HG02623 (cell line): ENCODE data around the gene ENOPH1.
"Not testable (repeated sequence)": the region's sequence is repeated elsewhere in the genome, so short reads cannot be mapped to it uniquely, and the experiment has no call there.

Experiments used
- ATAC-seq: cut with Tn5 transposase; IDR thresholded peaks from one replicate; pipeline ENCODE4 v1.9.1; 2021; ENCODE audit warnings: moderate library complexity; ENCODE audit not compliant: unreplicated experiment

The ENOPH1 gene

DNA sequence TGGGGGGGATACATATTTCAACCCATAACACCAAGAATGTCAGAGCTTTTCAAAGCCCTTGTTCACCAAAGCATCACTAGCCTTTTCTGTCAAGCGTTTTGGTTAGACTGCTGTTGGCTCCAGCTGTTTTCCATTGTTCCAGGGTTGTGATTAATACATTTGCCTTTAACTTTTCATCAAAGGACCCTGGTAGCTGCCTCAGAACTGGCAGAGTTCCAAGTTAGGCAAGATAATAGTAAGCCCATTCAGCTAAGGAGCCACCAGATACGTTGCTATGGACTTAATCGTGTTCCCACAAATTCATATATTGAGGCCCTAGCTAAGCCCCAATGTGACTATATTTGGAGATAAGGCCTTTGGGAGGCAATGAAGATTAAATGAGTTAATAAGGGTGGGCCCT is 37.1 kb downstream of the ENOPH1 start:
- ATAC-seq = no peak

DNA sequence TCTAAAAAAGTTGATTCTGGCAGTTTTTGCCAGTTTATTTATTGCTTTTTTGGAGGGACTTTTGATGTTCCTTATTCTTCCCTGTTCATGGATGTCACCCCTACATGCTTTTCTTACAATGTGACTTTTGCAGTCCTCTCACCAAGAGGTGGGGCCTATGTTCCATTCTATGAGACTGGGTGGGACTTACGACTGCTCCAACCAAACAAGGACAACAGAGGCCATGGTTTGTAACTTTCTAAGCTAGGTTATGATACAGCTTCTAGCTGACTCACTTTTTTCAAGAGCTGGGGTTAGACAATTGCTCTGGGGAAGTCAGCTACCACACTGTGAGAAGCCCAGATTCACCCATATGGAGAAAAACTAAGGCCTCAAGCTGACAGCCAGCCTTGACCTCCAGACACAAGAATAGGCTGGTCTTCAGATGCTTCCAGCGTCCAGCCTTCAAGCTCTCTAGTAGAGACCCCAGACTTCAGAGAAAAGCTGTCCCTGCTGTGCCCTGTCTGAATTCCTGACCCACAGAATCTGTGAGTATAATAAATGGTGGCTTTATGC is 39.5 kb downstream of the ENOPH1 start:
- no peak for ATAC-seq

DNA sequence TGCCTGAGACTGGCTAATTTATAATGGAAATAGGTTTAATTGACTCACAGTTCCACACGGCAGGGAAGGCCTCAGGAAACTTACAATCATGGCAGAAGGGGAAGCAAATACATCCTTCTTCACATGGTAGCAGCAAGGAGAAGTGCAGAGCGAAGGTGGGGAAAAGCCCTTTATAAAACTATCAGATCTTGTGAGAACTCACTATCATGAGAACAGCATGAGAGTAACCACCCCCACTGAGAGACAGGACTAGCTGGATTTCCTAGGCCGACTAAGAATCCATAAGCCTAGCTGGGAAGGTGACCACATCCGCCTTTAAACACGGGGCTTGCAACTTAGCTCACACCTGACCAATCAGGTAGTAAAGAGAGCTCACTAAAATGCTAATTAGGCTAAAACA is 42.7 kb downstream of the ENOPH1 start:
- ATAC-seq = not testable (repeated sequence)

- no peak for ATAC-seq
Measured at GRCh38 chr4:82473621-82474164, 43.3 kb downstream of the ENOPH1 start.

DNA sequence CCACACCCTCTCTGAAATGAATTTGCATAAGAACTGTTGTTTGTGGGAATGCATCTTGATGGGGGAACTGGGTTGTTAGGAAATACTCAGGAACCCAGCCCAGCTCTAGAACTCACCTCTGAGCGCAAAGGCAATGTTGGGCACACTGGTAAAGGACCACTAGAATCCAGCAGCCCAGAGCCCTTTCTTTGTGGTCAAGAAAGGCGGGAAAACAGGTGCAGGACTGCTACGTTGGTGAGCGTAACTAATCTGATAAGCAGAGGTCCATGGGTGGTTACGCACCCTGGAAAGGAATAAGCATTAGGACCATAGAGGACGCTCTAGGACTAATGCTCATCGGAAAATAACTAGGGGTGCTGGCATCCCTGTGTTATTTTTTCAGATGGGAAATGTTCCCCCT is 45.5 kb downstream of the ENOPH1 start:
- not testable (repeated sequence) for ATAC-seq

DNA sequence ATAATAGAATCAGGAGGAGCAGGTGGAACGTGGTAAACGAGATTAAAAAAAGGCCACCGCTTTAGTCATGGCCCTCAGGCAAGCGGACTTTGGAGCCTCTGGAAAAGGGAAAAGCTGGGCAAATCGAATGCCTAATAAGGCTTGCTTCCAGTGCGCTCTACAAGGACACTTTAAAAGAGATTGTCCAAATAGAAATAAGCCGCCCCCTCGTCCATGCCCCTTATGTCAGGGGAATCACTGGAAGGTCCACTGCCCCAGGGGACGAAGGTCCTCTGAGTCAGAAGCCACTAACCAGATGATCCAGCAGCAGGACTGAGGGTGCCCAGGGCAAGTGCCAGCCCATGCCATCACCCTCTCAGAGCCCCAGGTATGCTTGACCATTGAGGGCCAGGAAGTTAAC is 47.1 kb downstream of the ENOPH1 start:
- not testable (repeated sequence) for ATAC-seq

- no peak for ATAC-seq
Measured at GRCh38 chr4:82479562-82479961, 49.2 kb downstream of the ENOPH1 start.

DNA sequence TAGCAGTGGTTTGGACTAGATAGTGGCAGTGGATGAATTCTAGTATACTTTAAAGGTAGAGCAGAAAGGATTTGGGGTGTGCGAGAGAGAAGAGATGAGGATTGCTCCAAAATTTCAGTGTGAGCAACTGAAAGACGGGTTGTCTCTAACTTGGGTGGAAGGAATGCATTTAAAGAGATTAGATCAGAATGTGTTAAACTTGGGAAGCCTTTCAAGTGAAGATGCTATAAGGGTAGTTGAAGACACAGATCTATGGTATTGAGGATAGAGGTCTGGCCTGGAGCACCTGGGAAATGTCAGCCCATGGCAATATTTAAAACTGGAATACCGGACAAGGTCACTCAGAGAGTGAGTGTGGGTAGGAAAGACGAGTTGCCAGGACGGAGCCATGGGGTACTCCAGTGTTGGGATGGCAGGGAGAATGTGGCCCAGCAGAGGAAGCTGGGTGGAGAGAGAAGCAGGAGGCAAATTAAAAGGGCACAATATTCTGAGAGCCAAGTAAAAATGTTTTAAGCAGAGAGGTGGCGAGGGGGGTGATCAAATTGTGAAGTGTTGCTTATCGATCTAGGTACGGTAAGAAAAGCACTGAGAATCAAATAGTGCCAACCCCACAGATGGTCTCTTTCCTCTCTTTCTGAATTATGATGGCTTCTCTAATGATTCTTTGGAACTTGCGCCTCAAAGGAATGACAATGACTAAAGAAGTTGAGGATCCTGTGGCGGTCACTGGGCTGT is 50.5 kb downstream of the ENOPH1 start:
- no peak for ATAC-seq

DNA sequence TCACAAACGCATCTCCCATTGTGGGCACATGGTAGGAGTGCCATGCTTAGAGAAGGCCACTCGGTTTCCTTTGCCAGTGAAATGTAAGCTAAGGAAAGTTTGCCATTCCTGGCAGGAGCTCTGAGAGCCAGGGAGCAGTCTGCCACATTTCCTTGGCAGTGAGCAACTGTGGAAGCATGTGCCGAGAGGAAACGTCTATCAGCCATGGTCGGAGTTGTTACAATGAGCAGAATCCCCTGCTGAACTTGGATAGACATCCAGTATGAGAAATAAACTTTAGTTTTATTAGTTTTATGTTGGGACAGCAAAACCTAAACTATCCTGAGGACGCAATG is 51.1 kb downstream of the ENOPH1 start:
- ATAC-seq = no peak

GRCh38 chr4:82482387-82482786 is 52.0 kb downstream of the ENOPH1 start:
- no peak for ATAC-seq

DNA sequence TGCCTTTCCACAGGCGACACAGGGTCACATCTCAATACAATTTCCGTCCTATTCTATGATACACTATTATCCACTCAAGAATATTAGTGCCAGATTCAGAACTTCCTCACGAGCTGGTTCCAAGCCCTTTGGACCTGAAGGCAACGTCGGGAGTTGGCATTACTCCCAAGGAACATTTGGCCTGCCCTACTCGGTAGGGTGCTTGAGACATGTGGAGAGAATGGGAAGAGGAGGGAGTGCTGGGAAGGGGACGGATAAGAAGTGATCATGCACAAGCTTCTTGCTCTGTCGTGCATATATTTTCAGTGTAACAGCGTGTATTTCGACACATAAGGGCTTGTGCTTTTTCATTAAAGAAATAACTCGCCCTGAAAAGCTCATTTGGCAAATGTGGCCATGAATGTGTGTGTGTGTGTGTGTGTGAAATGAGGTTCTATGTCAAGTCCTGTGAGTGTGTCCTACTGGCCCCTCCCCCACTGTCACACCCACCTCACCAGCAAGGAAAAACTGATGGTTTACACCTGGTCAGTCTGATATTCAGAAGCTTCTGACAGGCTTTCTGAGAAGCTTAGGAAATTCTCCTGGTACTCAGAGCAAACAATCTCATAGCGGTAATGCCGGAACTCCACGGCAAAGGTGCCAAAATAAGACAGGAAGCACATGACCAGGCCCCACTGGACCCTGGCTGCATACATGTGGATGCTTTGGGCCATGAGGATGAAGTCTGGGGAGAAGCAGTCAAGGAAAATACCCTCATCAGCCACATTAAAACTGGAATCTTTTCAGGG is 54.8 kb downstream of the ENOPH1 start:
- no peak for ATAC-seq

DNA sequence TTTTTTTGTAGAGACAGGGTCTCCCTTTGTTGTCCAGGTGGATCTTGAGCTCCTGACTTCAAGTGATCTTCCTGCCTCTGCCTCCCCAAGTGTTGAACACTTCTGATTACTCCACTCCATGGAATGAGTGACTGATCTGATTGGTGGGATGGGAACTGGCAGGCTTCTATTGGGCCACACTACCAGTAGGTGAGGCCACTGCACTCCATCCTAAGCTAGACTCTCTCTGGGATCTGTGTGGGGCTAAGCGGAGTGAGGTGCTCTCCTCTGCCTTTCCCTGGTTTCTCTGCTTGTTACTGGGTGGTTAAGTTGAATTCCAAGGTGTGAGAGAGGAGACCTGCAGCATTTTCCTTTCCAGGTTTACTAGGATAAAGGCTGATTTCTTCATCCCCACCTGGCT is 58.7 kb downstream of the ENOPH1 start:
- ATAC-seq = no peak

DNA sequence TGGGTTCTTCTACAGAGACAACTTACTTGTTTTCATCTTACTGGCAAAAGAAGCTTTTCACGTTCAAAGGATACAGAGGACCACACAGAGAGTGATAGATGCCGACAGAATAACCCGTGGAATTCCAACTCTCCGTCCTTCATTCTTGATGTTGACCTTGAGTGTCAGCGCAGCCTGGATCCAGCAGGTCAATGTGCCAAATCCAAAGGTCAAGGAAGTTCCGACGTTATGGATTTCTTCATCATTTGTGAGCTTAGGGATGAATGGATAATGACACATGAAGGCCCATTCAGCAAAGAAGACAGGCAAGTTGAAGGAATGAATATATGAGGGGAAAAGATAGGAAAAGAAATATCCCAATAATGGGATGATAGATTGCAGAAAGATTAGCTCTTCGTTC is 59.6 kb downstream of the ENOPH1 start:
- no peak for ATAC-seq

DNA sequence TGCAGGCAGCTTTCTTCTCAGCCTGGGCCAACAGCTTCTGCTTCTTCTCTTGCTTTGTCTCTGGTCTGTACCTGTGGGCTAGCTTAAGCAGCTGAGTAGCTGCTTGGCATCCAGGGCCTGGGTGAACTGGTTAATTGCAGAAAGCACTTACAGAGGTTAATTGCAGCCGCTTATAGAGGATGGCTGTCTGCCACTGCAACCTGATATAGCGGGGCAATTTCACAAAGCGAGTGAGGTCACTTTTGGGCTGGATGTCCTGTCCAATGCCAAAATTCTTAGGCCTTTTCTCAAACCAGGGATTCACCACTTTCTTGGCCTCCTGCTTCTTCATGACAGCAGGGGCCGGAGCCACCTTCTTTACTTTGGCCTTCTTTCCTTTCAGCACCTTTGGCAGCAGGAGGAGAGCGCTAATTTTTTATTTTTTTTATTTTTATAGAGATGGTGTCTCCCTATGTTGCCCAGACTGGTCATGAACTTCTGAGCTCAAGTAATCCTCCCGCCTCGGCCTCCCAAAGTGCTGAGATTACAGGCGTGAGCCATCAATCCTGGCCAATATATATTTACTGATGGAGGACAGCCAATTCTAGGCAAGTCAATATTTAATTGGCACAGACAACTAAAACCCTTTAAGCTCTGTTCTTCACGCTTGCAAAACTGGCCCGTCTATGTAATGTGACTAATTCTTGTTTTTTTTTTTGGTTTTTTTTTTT is 61.0 kb downstream of the ENOPH1 start:
- no peak for ATAC-seq

DNA sequence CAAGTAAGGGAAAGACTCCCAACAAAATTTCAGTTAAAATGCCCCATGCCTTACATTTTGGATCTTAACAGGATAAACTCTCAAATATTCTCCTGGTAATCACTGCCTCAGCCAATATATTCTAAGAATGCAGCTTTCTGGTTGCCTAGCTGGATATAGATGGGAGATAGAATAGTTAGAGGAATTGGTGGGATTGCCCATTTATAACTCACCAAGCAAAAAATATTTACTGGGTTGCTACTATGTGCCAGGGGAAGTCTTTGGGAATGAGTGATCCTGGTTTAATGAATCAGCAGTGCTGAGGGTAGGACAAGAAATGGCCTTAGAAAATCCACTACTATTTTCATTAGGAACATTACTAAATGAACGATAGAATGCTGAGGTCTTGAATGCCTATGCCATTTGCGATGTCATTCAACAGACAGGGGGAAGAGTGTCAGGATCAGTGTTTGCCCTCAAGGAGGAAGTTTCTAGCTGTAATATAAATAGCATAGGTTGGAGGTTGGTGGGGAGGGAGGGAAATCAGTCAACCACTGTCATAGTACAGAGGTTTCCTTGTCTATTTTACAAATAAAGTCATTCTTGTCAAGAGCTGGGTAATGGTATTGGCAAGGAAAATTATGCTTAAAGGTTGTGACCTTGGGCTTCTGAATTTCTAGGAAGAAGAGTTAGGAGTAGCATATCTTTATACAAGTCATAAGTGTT is 63.5 kb downstream of the ENOPH1 start:
- ATAC-seq = no peak

DNA sequence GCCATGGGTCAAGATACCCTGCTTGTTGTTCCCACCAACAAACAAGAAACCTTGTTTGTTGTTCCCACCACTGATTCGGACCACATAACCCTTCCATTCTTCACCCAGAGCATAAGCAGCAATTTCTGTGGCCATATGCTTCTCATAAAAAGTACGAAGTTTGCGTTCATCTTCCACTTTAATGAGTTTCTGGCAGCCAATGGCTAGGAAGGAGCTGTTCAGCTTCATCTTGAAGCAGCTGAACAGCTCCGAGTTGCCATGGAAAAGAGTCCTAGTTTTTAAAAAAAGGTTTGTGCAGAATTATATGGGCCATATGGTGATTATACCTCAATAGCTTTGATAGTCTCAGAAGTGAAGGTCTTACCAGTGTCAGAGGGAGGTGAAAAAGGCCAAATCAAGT is 65.3 kb downstream of the ENOPH1 start:
- ATAC-seq = no peak

GRCh38 chr4:82496349-82496748 is 66.0 kb downstream of the ENOPH1 start:
- no peak for ATAC-seq

DNA sequence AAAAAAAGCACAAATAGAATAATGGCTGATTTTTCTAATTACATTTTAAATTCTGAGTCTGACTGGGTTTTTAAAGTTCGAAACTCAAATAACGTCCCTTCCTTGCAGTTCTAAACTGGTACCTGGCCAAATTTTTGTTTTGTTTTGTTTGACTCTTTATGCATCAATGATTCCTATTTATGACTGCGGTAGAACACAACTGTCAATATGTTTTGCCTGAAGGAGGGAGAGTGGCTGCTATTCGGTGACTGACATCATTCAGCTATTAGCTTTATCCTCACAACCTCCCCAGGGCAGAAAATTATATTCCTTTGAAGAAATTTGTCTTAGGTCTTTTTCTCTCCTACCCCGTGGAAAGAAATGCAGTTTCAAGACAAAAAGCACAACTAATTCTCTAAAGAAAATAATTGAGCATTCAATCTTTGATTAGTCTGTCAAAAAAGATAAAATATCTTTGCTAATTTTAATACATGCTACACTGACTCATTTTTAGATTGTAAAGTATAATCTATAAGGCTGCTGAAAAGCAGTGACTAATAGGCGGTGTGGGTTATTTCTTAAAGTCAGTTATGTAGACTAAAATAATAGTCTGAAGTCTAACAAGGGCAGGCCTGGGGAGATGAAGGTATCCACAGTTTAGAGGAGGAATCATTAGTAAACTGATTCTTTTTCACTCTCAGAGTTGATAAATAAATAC is 69.5 kb downstream of the ENOPH1 start:
- ATAC-seq = no peak

DNA sequence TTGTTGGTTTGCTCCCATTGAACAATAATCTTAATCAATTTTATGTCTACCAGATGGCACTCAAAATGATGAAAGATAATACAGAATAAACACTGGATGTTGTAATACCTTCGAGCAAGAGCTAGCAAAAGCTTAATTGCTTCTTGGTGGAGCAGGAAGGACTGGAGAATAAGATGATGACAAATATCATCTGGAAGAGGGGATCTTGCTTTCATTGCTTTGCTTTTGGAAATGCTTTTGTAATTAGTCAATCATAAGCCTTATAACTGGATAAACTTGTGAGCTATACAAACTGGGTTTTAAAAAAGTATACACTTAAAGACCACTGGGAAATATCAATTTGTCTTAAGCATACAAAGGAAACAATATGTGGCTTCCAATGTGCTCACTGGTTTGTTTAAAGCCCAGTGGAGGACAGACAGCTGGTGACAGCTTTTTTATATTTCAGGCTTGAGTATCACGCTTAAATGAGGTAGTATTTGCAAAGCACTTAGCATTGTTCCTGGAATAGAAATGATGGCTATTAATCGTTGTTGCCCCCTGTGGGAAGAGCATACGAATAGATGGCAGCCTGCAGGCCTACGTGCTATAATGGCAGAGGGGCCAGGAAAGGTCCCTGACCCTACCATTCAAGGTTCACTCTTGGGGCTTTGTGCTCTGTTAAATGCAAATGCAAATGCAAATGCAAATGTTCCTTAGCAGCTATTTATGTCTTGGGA is 70.2 kb downstream of the ENOPH1 start:
- ATAC-seq = no peak

DNA sequence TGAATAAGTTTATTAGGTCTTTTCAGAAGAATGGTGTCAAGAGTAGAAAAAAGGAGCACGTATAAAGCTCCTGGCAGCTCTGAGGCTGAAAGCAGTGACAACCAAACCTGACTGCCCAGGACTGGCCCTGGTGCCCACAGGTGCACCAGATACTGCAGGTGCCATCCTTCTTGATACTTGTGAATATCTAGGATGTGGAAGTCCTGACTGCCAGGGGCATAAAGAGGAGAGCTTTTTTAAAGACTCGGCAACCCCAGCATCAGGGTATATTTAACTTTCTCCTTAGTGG is 70.7 kb downstream of the ENOPH1 start:
- ATAC-seq = no peak
